Fibroblast of lung (primary cell): ENCODE results near the gene CCL18. TPM values are rescaled to one million over a fixed set of nuclear protein-coding genes. Genes with fewer than 3 reads are reported as not detected.

Experiments used
- DNase-seq, 2 donors: peaks; one replicate each; pipeline versions ENCODE4 v3.0.0 to v3.0.0-alpha.2; 2010; ENCODE audit warnings: low read depth in 2 of 2
- H2AFZ ChIP-seq: 2 replicates; pipeline ENCODE4 v1.5.1; 2012; ENCODE audit warnings: low read length, control low read depth, inconsistent platforms
- H3K27ac ChIP-seq: 2 replicates; pipeline ENCODE4 v1.5.1; 2011; ENCODE audit warnings: low read length, control low read depth; ENCODE audit not compliant: insufficient read depth
- H3K27me3 ChIP-seq: 2 replicates; pipeline ENCODE4 v1.5.1; 2011; ENCODE audit warnings: mild to moderate bottlenecking, low read length; ENCODE audit not compliant: control insufficient read depth, insufficient read depth
- H3K36me3 ChIP-seq: 2 replicates; pipeline ENCODE4 v1.5.1; 2011; ENCODE audit warnings: low read length; ENCODE audit not compliant: control insufficient read depth, insufficient read depth
- H3K4me1 ChIP-seq: 2 replicates; pipeline ENCODE4 v1.5.1; 2011; ENCODE audit warnings: low read length; ENCODE audit not compliant: control insufficient read depth, insufficient read depth; ENCODE audit errors: extremely low read depth
- H3K4me2 ChIP-seq: 2 replicates; pipeline ENCODE4 v1.5.1; 2011; ENCODE audit warnings: low read length, control low read depth; ENCODE audit not compliant: insufficient read depth; ENCODE audit errors: extremely low read depth
- H3K4me3 ChIP-seq, 4 experiments: fragments of 200-600 bp in 1 of 4; sonication (generic) in 1 of 4; replicated peaks in 1 of 4; 2 replicates each; pipeline ENCODE4 v1.5.1; 2011 to 2016; ENCODE audit warnings: low read length in 4 of 4, low read depth in 3 of 4, mild to moderate bottlenecking in 3 of 4, control low read depth in 2 of 4, inconsistent platforms in 1 of 4, mixed read lengths in 1 of 4; ENCODE audit not compliant: insufficient read depth in 1 of 4; ENCODE audit errors: control extremely low read depth in 1 of 4
- H3K79me2 ChIP-seq: 2 replicates; pipeline ENCODE4 v1.5.1; 2012; ENCODE audit warnings: mild to moderate bottlenecking, low read length, inconsistent platforms; ENCODE audit not compliant: control insufficient read depth, insufficient read depth
- H3K9ac ChIP-seq: 2 replicates; pipeline ENCODE4 v1.5.1; 2011; ENCODE audit warnings: mild to moderate bottlenecking, low read length, control low read depth; ENCODE audit not compliant: insufficient read depth
- H3K9me3 ChIP-seq: 2 replicates; pipeline ENCODE4 v1.5.1; 2012; ENCODE audit warnings: low read depth, low read length; ENCODE audit not compliant: control insufficient read depth, insufficient read depth
- H4K20me1 ChIP-seq: 2 replicates; pipeline ENCODE4 v1.5.1; 2011; ENCODE audit warnings: low read length; ENCODE audit not compliant: control insufficient read depth, insufficient read depth; ENCODE audit errors: extremely low read depth
- EZH2 ChIP-seq: IDR thresholded peaks from 2 replicates; pipeline ENCODE4 v1.5.1; 2012; ENCODE audit warnings: low read length, control low read depth, mild to moderate bottlenecking; ENCODE audit errors: missing control alignments
- polyA plus RNA-seq, 2 donors: library from polyadenylated mRNA; depleted of rRNA in 1 of 2; stranded (reverse) in 1 of 2; unstranded in 1 of 2; fragments of >200 nt; gene quantifications; 2 replicates each; pipeline ENCODE4 v1.2.1, GENCODE V29; 2011 to 2012; ENCODE audit warnings: missing spikeins in 1 of 2
- total RNA-seq: library from RNA; depleted of rRNA; stranded (reverse); fragments of >200 nt; gene quantifications from 2 replicates; pipeline ENCODE4 v1.2.1, GENCODE V29; 2014
- TF ChIP-seq, protein P1 (sequence below), 2 donors: IDR thresholded peaks in 1 of 2; conservative IDR thresholded peaks in 1 of 2; 1 replicate in 1 of 2; 2 replicates in 1 of 2; pipeline ENCODE4 v1.5.1; 2011 to 2012; ENCODE audit warnings: low read length in 2 of 2, control low read depth in 1 of 2, inconsistent platforms in 1 of 2, low read depth in 1 of 2, mild to moderate bottlenecking in 1 of 2

CCL18 gene
- total and polyA plus RNA-seq, 2 donors (not counting 1 experiment from before 2014, with no cell fraction given) = not detected

DNA sequence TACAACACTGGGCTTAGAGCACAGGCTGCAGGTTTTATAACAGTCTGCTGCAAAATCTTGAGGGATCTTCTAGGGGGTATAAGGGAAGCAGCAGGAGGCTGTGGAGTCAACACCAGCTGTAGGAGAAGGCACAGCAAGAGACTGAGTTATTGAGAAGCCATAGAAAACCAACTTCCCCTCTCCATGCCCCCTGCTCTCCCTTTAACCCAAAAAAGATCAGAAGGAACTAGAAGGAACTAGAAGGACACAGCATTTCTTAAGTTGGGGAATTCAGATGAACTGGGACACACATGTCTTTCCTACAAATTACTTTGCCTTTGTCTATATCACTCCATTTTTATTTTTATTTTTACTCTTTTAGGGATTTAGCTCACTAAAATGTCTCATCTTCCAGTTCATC is 6.2 kb upstream of the CCL18 start:
- Histone ChIP-seq H3K9me3 (no peaks in the 10 kb centered on the region), H3K27me3 (no peaks in the 10 kb centered on the region), H3K4me2 (no peak overlapping the region), H3K27ac (no peak overlapping the region), H4K20me1 (no peaks in the 10 kb centered on the region), H3K4me3 (no peak overlapping the region), H3K79me2 (no peaks in the 10 kb centered on the region), H3K9ac (no peak overlapping the region), H3K4me1 (no peaks in the 10 kb centered on the region), H2AFZ (no peak overlapping the region), H3K36me3 (no peaks in the 10 kb centered on the region)
- DNase-seq = no peak
- no peak for TF ChIP-seq EZH2
- TF ChIP-seq, protein P1, sequence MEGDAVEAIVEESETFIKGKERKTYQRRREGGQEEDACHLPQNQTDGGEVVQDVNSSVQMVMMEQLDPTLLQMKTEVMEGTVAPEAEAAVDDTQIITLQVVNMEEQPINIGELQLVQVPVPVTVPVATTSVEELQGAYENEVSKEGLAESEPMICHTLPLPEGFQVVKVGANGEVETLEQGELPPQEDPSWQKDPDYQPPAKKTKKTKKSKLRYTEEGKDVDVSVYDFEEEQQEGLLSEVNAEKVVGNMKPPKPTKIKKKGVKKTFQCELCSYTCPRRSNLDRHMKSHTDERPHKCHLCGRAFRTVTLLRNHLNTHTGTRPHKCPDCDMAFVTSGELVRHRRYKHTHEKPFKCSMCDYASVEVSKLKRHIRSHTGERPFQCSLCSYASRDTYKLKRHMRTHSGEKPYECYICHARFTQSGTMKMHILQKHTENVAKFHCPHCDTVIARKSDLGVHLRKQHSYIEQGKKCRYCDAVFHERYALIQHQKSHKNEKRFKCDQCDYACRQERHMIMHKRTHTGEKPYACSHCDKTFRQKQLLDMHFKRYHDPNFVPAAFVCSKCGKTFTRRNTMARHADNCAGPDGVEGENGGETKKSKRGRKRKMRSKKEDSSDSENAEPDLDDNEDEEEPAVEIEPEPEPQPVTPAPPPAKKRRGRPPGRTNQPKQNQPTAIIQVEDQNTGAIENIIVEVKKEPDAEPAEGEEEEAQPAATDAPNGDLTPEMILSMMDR (conservative IDR thresholded peaks at IDR 0.05 in 1 of 2, IDR thresholded peaks at IDR 0.05 in 1 of 2; ENCODE audit: low read depth in 1 of 2, low read length in 2 of 2) = no peak

DNA sequence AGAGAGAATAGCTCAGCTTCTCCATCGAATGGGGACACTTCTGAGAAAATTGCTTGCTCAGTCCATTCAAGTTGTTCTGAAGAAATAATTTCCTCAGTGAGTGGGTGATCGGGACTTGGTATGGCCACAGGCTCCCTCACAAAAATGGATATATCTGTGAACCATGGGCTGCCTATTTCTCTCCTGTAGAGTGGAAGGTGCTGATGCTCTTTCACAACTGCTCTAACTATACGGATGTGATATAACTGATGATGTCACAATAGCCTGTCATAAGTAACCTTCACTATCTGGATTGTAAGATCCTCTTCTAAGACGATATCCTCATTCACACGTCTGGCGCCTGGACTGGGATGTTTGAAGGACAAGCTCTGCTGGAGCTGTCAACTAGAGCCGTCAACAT is 4.7 kb upstream of the CCL18 start:
- no peaks in the 10 kb centered on the region for H3K36me3 ChIP-seq
- no peak overlapping the region for H2AFZ ChIP-seq
- no peaks in the 10 kb centered on the region for H3K79me2 ChIP-seq
- H3K4me2 ChIP-seq = no peak overlapping the region
- no peak overlapping the region for H3K4me3 ChIP-seq
- H3K27ac ChIP-seq = no peak overlapping the region
- no peaks in the 10 kb centered on the region for H3K4me1 ChIP-seq
- no peaks in the 10 kb centered on the region for H3K9me3 ChIP-seq
- TF ChIP-seq, protein P1 (conservative IDR thresholded peaks at IDR 0.05 in 1 of 2, IDR thresholded peaks at IDR 0.05 in 1 of 2; ENCODE audit: low read depth in 1 of 2, low read length in 2 of 2) = no peak
- TF ChIP-seq EZH2 = no peak
- no peaks in the 10 kb centered on the region for H4K20me1 ChIP-seq
- no peak for DNase-seq
- H3K27me3 ChIP-seq = no peaks in the 10 kb centered on the region
- no peak overlapping the region for H3K9ac ChIP-seq

DNA sequence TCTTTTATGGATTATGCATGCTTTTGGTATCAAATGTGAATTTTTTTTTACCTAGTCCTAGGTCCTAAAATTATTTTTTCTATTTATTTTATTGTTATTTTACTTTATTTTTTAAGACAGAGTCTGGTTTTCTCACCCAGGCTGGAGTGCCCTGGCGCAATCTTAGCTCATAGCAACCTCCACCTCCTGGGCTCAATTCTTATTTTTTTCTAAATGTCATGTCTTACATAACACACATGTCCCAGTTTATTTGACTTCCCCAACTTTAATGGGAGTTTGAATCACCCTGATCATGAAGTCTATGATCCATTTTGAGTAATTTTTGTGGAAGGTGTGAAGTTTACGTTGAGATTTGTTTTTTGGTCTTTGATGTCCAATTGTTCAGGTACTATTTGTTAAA is 3.3 kb upstream of the CCL18 start:
- no peaks in the 10 kb centered on the region for H3K36me3 ChIP-seq
- no peak for DNase-seq
- H3K9me3 ChIP-seq = no peaks in the 10 kb centered on the region
- no peaks in the 10 kb centered on the region for H3K4me1 ChIP-seq
- H3K27me3 ChIP-seq = no peaks in the 10 kb centered on the region
- no peak overlapping the region for H3K27ac ChIP-seq
- H3K4me2 ChIP-seq = no peak overlapping the region
- H2AFZ ChIP-seq = no peak overlapping the region
- no peaks in the 10 kb centered on the region for H4K20me1 ChIP-seq
- no peaks in the 10 kb centered on the region for H3K79me2 ChIP-seq
- no peak for TF ChIP-seq EZH2
- TF ChIP-seq, protein P1 (conservative IDR thresholded peaks at IDR 0.05 in 1 of 2, IDR thresholded peaks at IDR 0.05 in 1 of 2; ENCODE audit: low read depth in 1 of 2, low read length in 2 of 2) = no peak
- H3K4me3 ChIP-seq = no peak overlapping the region
- no peak overlapping the region for H3K9ac ChIP-seq
